ENCODE data around the gene NABP2. TPM values are rescaled to one million over a fixed set of nuclear protein-coding genes. Genes with fewer than 3 reads are reported as not detected.

The NABP2 gene
- total RNA-seq, 1 experiment from 2014 or later: 42.7 TPM

DNA sequence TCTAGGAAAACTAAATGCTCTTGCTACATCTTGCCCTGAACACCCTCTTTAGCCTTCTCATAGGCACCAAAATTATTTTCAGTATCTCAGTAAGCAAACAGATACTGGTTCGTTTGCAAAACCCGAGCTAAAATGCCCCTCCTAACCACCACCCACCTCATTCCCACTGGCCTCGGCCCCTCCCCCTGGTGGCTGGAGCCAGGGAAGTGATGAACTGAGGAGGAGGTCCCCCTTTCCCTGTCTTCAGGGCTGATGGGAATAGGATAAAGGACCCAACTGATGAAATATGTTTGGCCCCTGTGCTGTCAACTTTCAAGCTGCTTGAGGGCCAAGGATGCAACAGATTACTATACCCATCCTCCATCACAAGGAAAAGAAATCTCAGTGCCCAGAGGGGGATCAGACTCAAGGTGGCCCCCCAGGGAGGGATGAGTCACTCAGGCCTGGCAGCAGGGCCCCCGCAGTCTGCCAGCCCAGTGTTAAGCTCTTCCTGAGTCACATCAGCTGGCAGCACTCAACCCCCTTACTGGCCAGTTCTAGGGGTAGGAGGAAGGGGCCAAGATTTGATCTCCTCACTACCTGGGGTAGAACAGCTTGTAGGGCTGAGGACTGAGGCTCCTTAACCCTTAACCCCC is 32.3 kb downstream of the NABP2 start:
- H3K9me3 Mint-ChIP-seq: no peaks in the 10 kb centered on the region
- DNase-seq (ENCODE audit: low spot score): peak; percentile 36
- peak overlapping the region; percentile 29 for H3K27ac Mint-ChIP-seq
- peak overlapping the region; percentile 95 for H3K4me3 Mint-ChIP-seq
- peaks cover 18% of the 10 kb centered on the region for H3K4me1 Mint-ChIP-seq
- ChIA-PET POLR2A (interaction anchor here (0.5 to 2.9 kb wide), 4 partner anchors 10 to 119 kb away, joined by 3 to 16 read pairs (median 3); partner anchors contain the start of genes COQ10A and RNF41), CTCF (interaction anchor here (0.6 to 4.9 kb wide), 16 partner anchors 11 to 380 kb away, joined by 3 to 66 read pairs (median 4); partner anchors contain the start of genes COQ10A, ESYT1, RNF41 and SLC39A5)
- TF ChIP-seq JAZF1 (CRISPR knock-in tag; IDR thresholded peaks at IDR 0.05): no peak
- no peak for TF ChIP-seq FOXP1 (CRISPR knock-in tag; IDR thresholded peaks at IDR 0.05; ENCODE audit: borderline replicate concordance)
- TF ChIP-seq JUN (CRISPR knock-in tag; IDR thresholded peaks at IDR 0.05): no peak
- TF ChIP-seq, protein P1, sequence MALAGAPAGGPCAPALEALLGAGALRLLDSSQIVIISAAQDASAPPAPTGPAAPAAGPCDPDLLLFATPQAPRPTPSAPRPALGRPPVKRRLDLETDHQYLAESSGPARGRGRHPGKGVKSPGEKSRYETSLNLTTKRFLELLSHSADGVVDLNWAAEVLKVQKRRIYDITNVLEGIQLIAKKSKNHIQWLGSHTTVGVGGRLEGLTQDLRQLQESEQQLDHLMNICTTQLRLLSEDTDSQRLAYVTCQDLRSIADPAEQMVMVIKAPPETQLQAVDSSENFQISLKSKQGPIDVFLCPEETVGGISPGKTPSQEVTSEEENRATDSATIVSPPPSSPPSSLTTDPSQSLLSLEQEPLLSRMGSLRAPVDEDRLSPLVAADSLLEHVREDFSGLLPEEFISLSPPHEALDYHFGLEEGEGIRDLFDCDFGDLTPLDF (CRISPR knock-in tag; IDR thresholded peaks at IDR 0.05): no peak
- TF ChIP-seq, protein P2, sequence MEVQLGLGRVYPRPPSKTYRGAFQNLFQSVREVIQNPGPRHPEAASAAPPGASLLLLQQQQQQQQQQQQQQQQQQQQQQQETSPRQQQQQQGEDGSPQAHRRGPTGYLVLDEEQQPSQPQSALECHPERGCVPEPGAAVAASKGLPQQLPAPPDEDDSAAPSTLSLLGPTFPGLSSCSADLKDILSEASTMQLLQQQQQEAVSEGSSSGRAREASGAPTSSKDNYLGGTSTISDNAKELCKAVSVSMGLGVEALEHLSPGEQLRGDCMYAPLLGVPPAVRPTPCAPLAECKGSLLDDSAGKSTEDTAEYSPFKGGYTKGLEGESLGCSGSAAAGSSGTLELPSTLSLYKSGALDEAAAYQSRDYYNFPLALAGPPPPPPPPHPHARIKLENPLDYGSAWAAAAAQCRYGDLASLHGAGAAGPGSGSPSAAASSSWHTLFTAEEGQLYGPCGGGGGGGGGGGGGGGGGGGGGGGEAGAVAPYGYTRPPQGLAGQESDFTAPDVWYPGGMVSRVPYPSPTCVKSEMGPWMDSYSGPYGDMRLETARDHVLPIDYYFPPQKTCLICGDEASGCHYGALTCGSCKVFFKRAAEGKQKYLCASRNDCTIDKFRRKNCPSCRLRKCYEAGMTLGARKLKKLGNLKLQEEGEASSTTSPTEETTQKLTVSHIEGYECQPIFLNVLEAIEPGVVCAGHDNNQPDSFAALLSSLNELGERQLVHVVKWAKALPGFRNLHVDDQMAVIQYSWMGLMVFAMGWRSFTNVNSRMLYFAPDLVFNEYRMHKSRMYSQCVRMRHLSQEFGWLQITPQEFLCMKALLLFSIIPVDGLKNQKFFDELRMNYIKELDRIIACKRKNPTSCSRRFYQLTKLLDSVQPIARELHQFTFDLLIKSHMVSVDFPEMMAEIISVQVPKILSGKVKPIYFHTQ (CRISPR knock-in tag; IDR thresholded peaks at IDR 0.05): no peak
- TF ChIP-seq, protein P3, sequence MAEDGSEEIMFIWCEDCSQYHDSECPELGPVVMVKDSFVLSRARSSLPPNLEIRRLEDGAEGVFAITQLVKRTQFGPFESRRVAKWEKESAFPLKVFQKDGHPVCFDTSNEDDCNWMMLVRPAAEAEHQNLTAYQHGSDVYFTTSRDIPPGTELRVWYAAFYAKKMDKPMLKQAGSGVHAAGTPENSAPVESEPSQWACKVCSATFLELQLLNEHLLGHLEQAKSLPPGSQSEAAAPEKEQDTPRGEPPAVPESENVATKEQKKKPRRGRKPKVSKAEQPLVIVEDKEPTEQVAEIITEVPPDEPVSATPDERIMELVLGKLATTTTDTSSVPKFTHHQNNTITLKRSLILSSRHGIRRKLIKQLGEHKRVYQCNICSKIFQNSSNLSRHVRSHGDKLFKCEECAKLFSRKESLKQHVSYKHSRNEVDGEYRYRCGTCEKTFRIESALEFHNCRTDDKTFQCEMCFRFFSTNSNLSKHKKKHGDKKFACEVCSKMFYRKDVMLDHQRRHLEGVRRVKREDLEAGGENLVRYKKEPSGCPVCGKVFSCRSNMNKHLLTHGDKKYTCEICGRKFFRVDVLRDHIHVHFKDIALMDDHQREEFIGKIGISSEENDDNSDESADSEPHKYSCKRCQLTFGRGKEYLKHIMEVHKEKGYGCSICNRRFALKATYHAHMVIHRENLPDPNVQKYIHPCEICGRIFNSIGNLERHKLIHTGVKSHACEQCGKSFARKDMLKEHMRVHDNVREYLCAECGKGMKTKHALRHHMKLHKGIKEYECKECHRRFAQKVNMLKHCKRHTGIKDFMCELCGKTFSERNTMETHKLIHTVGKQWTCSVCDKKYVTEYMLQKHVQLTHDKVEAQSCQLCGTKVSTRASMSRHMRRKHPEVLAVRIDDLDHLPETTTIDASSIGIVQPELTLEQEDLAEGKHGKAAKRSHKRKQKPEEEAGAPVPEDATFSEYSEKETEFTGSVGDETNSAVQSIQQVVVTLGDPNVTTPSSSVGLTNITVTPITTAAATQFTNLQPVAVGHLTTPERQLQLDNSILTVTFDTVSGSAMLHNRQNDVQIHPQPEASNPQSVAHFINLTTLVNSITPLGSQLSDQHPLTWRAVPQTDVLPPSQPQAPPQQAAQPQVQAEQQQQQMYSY (CRISPR knock-in tag; IDR thresholded peaks at IDR 0.05): no peak
- TF ChIP-seq IRF2 (CRISPR knock-in tag; IDR thresholded peaks at IDR 0.05; ENCODE audit: borderline replicate concordance, low read depth): no peak
- no peak for ATAC-seq
- 0 out of 2 replicates have a peak, but pooled peaks cover 3% of the 10 kb centered on the region for H3K27me3 Mint-ChIP-seq (ENCODE audit: low read depth)
- peaks cover 46% of the 10 kb centered on the region for H3K36me3 Mint-ChIP-seq

DNA sequence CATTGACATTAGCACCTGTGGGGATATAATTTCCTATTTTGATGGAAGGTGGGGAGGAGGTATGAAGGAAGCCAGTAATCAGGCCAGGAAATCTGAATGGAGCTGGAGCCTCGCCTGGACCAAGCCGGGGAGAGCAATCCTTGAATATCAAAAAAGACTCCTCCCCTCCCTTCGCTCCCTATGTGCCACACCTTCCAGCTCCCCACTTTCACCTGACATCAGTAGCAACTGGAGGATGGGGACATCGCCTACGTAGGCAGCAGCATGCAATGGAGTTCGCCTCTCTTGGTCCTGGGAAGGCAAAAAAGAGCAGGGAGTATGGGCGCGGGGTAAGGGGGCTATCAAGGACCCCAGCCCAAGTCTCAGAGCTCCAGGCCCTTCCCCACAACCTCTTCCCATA is 32.9 kb downstream of the NABP2 start:
- no peak for DNase-seq (ENCODE audit: low spot score)
- POLR2A ChIA-PET: interaction anchor here (0.5 to 2.9 kb wide), 8 partner anchors 9 to 153 kb away, joined by 3 to 16 read pairs (median 3); partner anchors contain the start of genes COQ10A, PAN2 and RNF41
- peak overlapping the region; percentile 95 for H3K4me3 Mint-ChIP-seq
- peaks cover 40% of the 10 kb centered on the region for H3K36me3 Mint-ChIP-seq
- H3K4me1 Mint-ChIP-seq: peaks cover 18% of the 10 kb centered on the region
- peak; percentile 21 for ATAC-seq
- H3K27me3 Mint-ChIP-seq (ENCODE audit: low read depth): 0 out of 2 replicates have a peak, but pooled peaks cover 4% of the 10 kb centered on the region
- CTCF ChIA-PET: interaction anchor here (0.6 to 4.9 kb wide), 18 partner anchors 10 to 380 kb away, joined by 3 to 66 read pairs (median 4); partner anchors contain the start of genes COQ10A, ESYT1, IL23A and RNF41
- peak overlapping the region; percentile 77 for H3K27ac Mint-ChIP-seq
- no peaks in the 10 kb centered on the region for H3K9me3 Mint-ChIP-seq
- TF ChIP-seq, protein P4, sequence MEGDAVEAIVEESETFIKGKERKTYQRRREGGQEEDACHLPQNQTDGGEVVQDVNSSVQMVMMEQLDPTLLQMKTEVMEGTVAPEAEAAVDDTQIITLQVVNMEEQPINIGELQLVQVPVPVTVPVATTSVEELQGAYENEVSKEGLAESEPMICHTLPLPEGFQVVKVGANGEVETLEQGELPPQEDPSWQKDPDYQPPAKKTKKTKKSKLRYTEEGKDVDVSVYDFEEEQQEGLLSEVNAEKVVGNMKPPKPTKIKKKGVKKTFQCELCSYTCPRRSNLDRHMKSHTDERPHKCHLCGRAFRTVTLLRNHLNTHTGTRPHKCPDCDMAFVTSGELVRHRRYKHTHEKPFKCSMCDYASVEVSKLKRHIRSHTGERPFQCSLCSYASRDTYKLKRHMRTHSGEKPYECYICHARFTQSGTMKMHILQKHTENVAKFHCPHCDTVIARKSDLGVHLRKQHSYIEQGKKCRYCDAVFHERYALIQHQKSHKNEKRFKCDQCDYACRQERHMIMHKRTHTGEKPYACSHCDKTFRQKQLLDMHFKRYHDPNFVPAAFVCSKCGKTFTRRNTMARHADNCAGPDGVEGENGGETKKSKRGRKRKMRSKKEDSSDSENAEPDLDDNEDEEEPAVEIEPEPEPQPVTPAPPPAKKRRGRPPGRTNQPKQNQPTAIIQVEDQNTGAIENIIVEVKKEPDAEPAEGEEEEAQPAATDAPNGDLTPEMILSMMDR (IDR thresholded peaks at IDR 0.05): no peak
- TF ChIP-seq, protein P2 (CRISPR knock-in tag; IDR thresholded peaks at IDR 0.05): no peak
- no peak for TF ChIP-seq NFATC4 (CRISPR knock-in tag; IDR thresholded peaks at IDR 0.05)
- no peak for TF ChIP-seq JAZF1 (CRISPR knock-in tag; IDR thresholded peaks at IDR 0.05)
- TF ChIP-seq, protein P5, sequence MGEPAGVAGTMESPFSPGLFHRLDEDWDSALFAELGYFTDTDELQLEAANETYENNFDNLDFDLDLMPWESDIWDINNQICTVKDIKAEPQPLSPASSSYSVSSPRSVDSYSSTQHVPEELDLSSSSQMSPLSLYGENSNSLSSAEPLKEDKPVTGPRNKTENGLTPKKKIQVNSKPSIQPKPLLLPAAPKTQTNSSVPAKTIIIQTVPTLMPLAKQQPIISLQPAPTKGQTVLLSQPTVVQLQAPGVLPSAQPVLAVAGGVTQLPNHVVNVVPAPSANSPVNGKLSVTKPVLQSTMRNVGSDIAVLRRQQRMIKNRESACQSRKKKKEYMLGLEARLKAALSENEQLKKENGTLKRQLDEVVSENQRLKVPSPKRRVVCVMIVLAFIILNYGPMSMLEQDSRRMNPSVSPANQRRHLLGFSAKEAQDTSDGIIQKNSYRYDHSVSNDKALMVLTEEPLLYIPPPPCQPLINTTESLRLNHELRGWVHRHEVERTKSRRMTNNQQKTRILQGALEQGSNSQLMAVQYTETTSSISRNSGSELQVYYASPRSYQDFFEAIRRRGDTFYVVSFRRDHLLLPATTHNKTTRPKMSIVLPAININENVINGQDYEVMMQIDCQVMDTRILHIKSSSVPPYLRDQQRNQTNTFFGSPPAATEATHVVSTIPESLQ (CRISPR knock-in tag; IDR thresholded peaks at IDR 0.05): no peak
- no peak for TF ChIP-seq ZNF263 (CRISPR knock-in tag; IDR thresholded peaks at IDR 0.05; ENCODE audit: low read depth)
- TF ChIP-seq ETV6 (CRISPR knock-in tag; IDR thresholded peaks at IDR 0.05): no peak
- TF ChIP-seq, protein P6, sequence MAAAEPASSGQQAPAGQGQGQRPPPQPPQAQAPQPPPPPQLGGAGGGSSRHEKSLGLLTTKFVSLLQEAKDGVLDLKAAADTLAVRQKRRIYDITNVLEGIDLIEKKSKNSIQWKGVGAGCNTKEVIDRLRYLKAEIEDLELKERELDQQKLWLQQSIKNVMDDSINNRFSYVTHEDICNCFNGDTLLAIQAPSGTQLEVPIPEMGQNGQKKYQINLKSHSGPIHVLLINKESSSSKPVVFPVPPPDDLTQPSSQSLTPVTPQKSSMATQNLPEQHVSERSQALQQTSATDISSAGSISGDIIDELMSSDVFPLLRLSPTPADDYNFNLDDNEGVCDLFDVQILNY (CRISPR knock-in tag; IDR thresholded peaks at IDR 0.05): no peak
- TF ChIP-seq ZNF138 (CRISPR knock-in tag; conservative IDR thresholded peaks at IDR 0.05): no peak
- no peak for TF ChIP-seq EMX1 (CRISPR knock-in tag; IDR thresholded peaks at IDR 0.05)
- no peak for TF ChIP-seq MXD4 (CRISPR knock-in tag; IDR thresholded peaks at IDR 0.05; ENCODE audit: borderline replicate concordance)
- no peak for TF ChIP-seq TEAD1 (CRISPR knock-in tag; IDR thresholded peaks at IDR 0.05)

Measured in WTC11 (cell line).